ENCODE measurements around the gene FOXD4L1.
"Not testable (repeated sequence)": the region's sequence is repeated elsewhere in the genome, so short reads cannot be mapped to it uniquely, and the experiment has no call there.

DNA sequence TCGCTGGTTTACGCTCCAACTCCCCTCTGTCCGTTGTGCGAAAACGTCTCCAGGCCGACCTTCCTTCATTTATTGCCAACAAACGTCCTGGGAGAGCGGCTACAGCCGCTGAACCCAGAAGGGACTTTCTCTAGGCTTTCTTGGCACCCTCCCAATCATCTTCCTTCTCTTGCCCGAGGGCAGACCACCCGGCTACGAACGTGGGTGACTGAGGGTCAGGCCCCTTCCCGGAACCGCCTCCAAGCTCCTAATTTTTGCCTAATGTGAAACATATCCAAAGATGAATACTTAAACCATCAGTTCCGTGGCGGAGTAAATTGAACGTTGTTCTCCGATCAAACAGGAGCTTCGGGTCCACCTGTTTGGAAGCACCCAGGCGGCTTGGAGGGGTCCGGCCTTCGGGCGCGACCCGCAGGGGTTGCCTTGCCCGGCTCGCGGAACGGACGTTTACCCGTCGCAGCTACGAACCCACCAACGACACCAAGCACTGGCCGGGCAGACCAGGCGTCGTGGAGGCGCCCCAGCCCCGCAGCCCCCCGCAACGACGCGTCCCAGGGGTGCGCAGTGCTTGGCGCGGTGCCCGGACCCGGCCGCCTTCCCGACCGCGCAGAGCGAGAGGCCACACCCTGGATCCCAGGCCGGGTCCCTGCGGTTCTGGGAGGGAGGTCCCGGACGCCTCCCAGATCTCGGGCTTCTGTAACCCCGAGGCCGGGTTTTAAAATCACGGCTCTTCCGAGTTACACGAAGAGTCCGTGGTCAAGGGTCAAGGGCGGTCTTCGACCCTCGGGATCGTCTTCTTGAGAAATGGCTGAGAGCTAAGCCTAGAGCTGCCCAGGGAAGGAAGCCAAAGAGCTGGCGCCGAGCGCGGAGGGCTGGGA, 4.0 kb downstream of the FOXD4L1 start:
- TF ChIP-seq, protein P1, sequence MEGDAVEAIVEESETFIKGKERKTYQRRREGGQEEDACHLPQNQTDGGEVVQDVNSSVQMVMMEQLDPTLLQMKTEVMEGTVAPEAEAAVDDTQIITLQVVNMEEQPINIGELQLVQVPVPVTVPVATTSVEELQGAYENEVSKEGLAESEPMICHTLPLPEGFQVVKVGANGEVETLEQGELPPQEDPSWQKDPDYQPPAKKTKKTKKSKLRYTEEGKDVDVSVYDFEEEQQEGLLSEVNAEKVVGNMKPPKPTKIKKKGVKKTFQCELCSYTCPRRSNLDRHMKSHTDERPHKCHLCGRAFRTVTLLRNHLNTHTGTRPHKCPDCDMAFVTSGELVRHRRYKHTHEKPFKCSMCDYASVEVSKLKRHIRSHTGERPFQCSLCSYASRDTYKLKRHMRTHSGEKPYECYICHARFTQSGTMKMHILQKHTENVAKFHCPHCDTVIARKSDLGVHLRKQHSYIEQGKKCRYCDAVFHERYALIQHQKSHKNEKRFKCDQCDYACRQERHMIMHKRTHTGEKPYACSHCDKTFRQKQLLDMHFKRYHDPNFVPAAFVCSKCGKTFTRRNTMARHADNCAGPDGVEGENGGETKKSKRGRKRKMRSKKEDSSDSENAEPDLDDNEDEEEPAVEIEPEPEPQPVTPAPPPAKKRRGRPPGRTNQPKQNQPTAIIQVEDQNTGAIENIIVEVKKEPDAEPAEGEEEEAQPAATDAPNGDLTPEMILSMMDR (IDR thresholded peaks at IDR 0.05): not testable (repeated sequence)
- TF ChIP-seq, protein P2, sequence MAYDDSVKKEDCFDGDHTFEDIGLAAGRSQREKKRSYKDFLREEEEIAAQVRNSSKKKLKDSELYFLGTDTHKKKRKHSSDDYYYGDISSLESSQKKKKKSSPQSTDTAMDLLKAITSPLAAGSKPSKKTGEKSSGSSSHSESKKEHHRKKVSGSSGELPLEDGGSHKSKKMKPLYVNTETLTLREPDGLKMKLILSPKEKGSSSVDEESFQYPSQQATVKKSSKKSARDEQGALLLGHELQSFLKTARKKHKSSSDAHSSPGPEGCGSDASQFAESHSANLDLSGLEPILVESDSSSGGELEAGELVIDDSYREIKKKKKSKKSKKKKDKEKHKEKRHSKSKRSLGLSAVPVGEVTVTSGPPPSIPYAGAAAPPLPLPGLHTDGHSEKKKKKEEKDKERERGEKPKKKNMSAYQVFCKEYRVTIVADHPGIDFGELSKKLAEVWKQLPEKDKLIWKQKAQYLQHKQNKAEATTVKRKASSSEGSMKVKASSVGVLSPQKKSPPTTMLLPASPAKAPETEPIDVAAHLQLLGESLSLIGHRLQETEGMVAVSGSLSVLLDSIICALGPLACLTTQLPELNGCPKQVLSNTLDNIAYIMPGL (CRISPR knock-in tag; IDR thresholded peaks at IDR 0.05; ENCODE audit: borderline replicate concordance): not testable (repeated sequence)
- TF ChIP-seq RFX5 (IDR thresholded peaks at IDR 0.05); SMC3 (IDR thresholded peaks at IDR 0.05); POLR2A (IDR thresholded peaks at IDR 0.05; ENCODE audit: low read length): not testable (repeated sequence)
